Hepatocyte (in vitro differentiated cells): ENCODE measurements around the gene PRDM13. TPM values are rescaled to one million over a fixed set of nuclear protein-coding genes. Genes with fewer than 3 reads are reported as not detected.
"Not testable (repeated sequence)": the region's sequence is repeated elsewhere in the genome, so short reads cannot be mapped to it uniquely, and the experiment has no call there.

Experiments
- DNase-seq: peaks from one replicate; pipeline ENCODE4 v3.0.0-alpha.2; 2016; ENCODE audit warnings: low spot score
- H2AFZ ChIP-seq: fragments of 200-600 bp; sonication (generic); 2 replicates; pipeline ENCODE4 v1.6.0; 2016; ENCODE audit warnings: antibody characterized with exemption, mild to moderate bottlenecking
- H3K27ac ChIP-seq: fragments of 200-600 bp; sonication (generic); 2 replicates; pipeline ENCODE4 v1.5.1; 2016; ENCODE audit warnings: mild to moderate bottlenecking
- H3K27me3 ChIP-seq: fragments of 200-600 bp; sonication (generic); 2 replicates; pipeline ENCODE4 v1.6.1; 2016
- H3K36me3 ChIP-seq: fragments of 200-600 bp; sonication (generic); replicated peaks from 2 replicates; pipeline ENCODE4 v1.5.1; 2016; ENCODE audit warnings: low read depth; ENCODE audit not compliant: insufficient read depth
- H3K4me1 ChIP-seq: fragments of 200-600 bp; sonication (generic); 2 replicates; pipeline ENCODE4 v1.5.1; 2016; ENCODE audit warnings: mild to moderate bottlenecking, moderate library complexity; ENCODE audit not compliant: insufficient read depth
- H3K4me2 ChIP-seq: fragments of 200-600 bp; sonication (generic); 2 replicates; pipeline ENCODE4 v1.6.0; 2016
- H3K4me3 ChIP-seq: fragments of 200-600 bp; sonication (generic); 2 replicates; pipeline ENCODE4 v1.5.1; 2016; ENCODE audit warnings: mild to moderate bottlenecking
- H3K79me2 ChIP-seq: fragments of 200-600 bp; sonication (generic); 2 replicates; pipeline ENCODE4 v1.6.0; 2017; ENCODE audit warnings: mild to moderate bottlenecking
- H3K9me2 ChIP-seq: fragments of 200-600 bp; sonication (generic); replicated peaks from 2 replicates; pipeline ENCODE4 v1.6.0; 2017; ENCODE audit warnings: mild to moderate bottlenecking; ENCODE audit not compliant: insufficient read depth
- H3K9me3 ChIP-seq: fragments of 200-600 bp; sonication (generic); 2 replicates; pipeline ENCODE4 v1.5.1; 2016; ENCODE audit warnings: low read depth, mild to moderate bottlenecking
- H4K20me1 ChIP-seq: fragments of 200-600 bp; sonication (generic); 2 replicates; pipeline ENCODE4 v1.6.0; 2016; ENCODE audit warnings: mild to moderate bottlenecking; ENCODE audit not compliant: insufficient read depth, poor library complexity, severe bottlenecking
- CTCF ChIP-seq: fragments of 200-600 bp; sonication (generic); IDR thresholded peaks from 2 replicates; pipeline ENCODE4 v1.5.1; 2016; ENCODE audit warnings: antibody characterized with exemption, mild to moderate bottlenecking; ENCODE audit not compliant: poor library complexity
- EZH2 ChIP-seq: fragments of 200-600 bp; sonication (generic); IDR thresholded peaks from 2 replicates; pipeline ENCODE4 v1.6.1; 2016; ENCODE audit warnings: antibody characterized with exemption, mild to moderate bottlenecking, borderline replicate concordance
- EZH2phosphoT487 ChIP-seq: fragments of 200-600 bp; sonication (generic); IDR thresholded peaks from one replicate; pipeline ENCODE4 v1.6.1; 2018; ENCODE audit warnings: antibody characterized with exemption, mild to moderate bottlenecking, low read depth, moderate library complexity; ENCODE audit not compliant: unreplicated experiment, severe bottlenecking
- WGBS: methylation state at CpG from one replicate; pipeline ENCODE4 v1.1.6; 2016; ENCODE audit warnings: low lambda C conversion rate; ENCODE audit errors: missing lambda C conversion rate; 5-methylcytosine and 5-hydroxymethylcytosine counted together
- polyA plus RNA-seq: library from polyadenylated mRNA; unstranded; fragments of >200 nt; fragmentation: Nextera tagmentation; extraction: Ambion mirVana; gene quantifications from 2 replicates; pipeline ENCODE4 v1.2.1, GENCODE V29; 2016
- total RNA-seq: library from RNA; depleted of rRNA; stranded (reverse); fragments of >200 nt; gene quantifications from 2 replicates; pipeline ENCODE4 v1.2.3, GENCODE V29; 2014

PRDM13 gene
- total and polyA plus RNA-seq, 2 experiments from 2014 or later: not detected

GRCh38 chr6:99619409-99619762 lies 12.8 kb downstream of the PRDM13 start:
- Histone ChIP-seq H3K36me3 (no peaks in the 10 kb centered on the region), H3K4me3 (no peak overlapping the region), H2AFZ (no peak overlapping the region), H3K27ac (no peak overlapping the region), H3K9me2 (no peaks in the 10 kb centered on the region), H4K20me1 (no peaks in the 10 kb centered on the region), H3K9me3 (no peaks in the 10 kb centered on the region), H3K4me1 (peaks cover 3% of the 10 kb centered on the region), H3K27me3 (peaks cover 95% of the 10 kb centered on the region), H3K4me2 (peak overlapping the region; percentile 49), H3K79me2 (no peaks in the 10 kb centered on the region)
- no peak for TF ChIP-seq EZH2phosphoT487
- TF ChIP-seq EZH2: no peak
- no peak for TF ChIP-seq CTCF
- 30% methylated on average over 5 of the region's 5 CpGs for WGBS
- no peak for DNase-seq

GRCh38 chr6:99622044-99622443 lies 15.4 kb downstream of the PRDM13 start:
- H3K9me2 ChIP-seq, H3K27ac ChIP-seq, DNase-seq, H3K4me2 ChIP-seq, H4K20me1 ChIP-seq, H3K36me3 ChIP-seq, H3K4me3 ChIP-seq, H3K4me1 ChIP-seq, H2AFZ ChIP-seq, H3K9me3 ChIP-seq, H3K79me2 ChIP-seq: not testable (repeated sequence)
- WGBS: 78% methylated on average over 2 of the region's 2 CpGs
- H3K27me3 ChIP-seq: peaks cover 74% of the 10 kb centered on the region

- no peaks in the 10 kb centered on the region for H3K9me3 ChIP-seq
- no peaks in the 10 kb centered on the region for H3K36me3 ChIP-seq
- H2AFZ ChIP-seq: no peak overlapping the region
- no peak overlapping the region for H3K4me3 ChIP-seq
- no peak overlapping the region for H3K4me2 ChIP-seq
- no peak for DNase-seq
- no peaks in the 10 kb centered on the region for H4K20me1 ChIP-seq
- no peaks in the 10 kb centered on the region for H3K9me2 ChIP-seq
- H3K27me3 ChIP-seq: peaks cover 20% of the 10 kb centered on the region
- no peaks in the 10 kb centered on the region for H3K79me2 ChIP-seq
- no peaks in the 10 kb centered on the region for H3K4me1 ChIP-seq
- no peak overlapping the region for H3K27ac ChIP-seq
- WGBS: 69% methylated on average over 3 of the region's 3 CpGs
- no peak for TF ChIP-seq EZH2
- no peak for TF ChIP-seq CTCF
- no peak for TF ChIP-seq EZH2phosphoT487
Measured at GRCh38 chr6:99629293-99629692, 22.7 kb downstream of the PRDM13 start.

- H2AFZ ChIP-seq: no peak overlapping the region
- no peak overlapping the region for H3K4me2 ChIP-seq
- H3K27ac ChIP-seq: no peak overlapping the region
- no peak for DNase-seq
- TF ChIP-seq CTCF: no peak
- no peak for TF ChIP-seq EZH2phosphoT487
- TF ChIP-seq EZH2: no peak
- H3K79me2 ChIP-seq: no peaks in the 10 kb centered on the region
- H4K20me1 ChIP-seq: no peaks in the 10 kb centered on the region
- no peaks in the 10 kb centered on the region for H3K4me1 ChIP-seq
- no peaks in the 10 kb centered on the region for H3K9me3 ChIP-seq
- no peaks in the 10 kb centered on the region for H3K9me2 ChIP-seq
- no peaks in the 10 kb centered on the region for H3K27me3 ChIP-seq
- WGBS: 57% methylated on average over 1 of the region's 1 CpG
- H3K36me3 ChIP-seq: no peaks in the 10 kb centered on the region
- H3K4me3 ChIP-seq: no peak overlapping the region
Measured at GRCh38 chr6:99637629-99638028, 31.0 kb downstream of the PRDM13 start.

- not testable (repeated sequence) for H3K4me1 ChIP-seq
Measured at GRCh38 chr6:99638358-99638757, 31.7 kb downstream of the PRDM13 start.

More at GRCh38 chr6:99638358-99638757, 31.7 kb downstream of the PRDM13 start:
- H3K9me3 ChIP-seq, H3K27me3 ChIP-seq, H3K36me3 ChIP-seq, DNase-seq, H3K27ac ChIP-seq, H3K79me2 ChIP-seq, H3K4me2 ChIP-seq, H3K9me2 ChIP-seq, H2AFZ ChIP-seq, H3K4me3 ChIP-seq, H4K20me1 ChIP-seq: not testable (repeated sequence)
- WGBS: 88% methylated on average over 1 of the region's 1 CpG
